NOMO-1 treated with DMSO at 0.1 percent for 48 hours (cell line): ENCODE data around the gene IER2.
"Not testable (repeated sequence)": the region's sequence is repeated elsewhere in the genome, so short reads cannot be mapped to it uniquely, and the experiment has no call there.

Source experiments
- DNase-seq: peaks from one replicate; lab custom pipeline; 2025; ENCODE audit not compliant: unreplicated experiment; lab: John Stamatoyannopoulos, UW

IER2 gene

GRCh38 chr19:13190781-13191540 lies 40.8 kb downstream of the IER2 start:
- no peak for DNase-seq

GRCh38 chr19:13195678-13196077 lies 45.5 kb downstream of the IER2 start:
- peak; percentile 45 for DNase-seq

- no peak for DNase-seq
Measured at GRCh38 chr19:13198634-13199033, 48.4 kb downstream of the IER2 start.

DNA sequence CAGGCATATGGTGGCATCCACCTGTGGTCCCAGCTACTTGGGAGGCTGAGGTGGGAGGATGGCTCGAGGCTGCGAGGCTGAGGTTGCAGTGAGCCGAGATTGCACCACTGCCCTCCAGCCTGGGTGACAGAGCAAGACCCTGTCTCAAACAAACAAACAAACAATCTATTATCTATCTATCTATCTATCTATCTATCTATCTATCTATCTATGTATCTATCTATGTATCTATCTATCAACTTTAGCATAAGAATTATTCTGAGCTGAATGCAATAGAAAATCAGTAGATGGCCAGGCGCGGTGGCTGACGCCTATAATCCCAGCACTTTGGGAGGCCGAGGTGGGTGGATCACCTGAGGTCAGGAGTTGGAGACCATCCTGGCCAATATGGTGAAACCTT lies 51.9 kb downstream of the IER2 start:
- DNase-seq, result not testable (repeated sequence)
